WI38 (cell line): ENCODE measurements around the gene TOR1AIP2.

ENCODE experiments used
- H3K4me3 ChIP-seq: 2 replicates; pipeline ENCODE4 v1.5.1; 2011; ENCODE audit warnings: low read depth, mild to moderate bottlenecking, control low read depth, low read length
- CTCF ChIP-seq: IDR thresholded peaks from 2 replicates; pipeline ENCODE4 v1.5.1; 2012; ENCODE audit warnings: low read depth, mild to moderate bottlenecking, control low read depth, low read length

Gene TOR1AIP2

GRCh38 chr1:179877586-179878265 is at the start of gene TOR1AIP2:
TOR1AIP2 (minus strand) TSS chr1:179877803; CDS start chr1:179852665, 25,138 bp downstream.
- no peak for TF ChIP-seq CTCF
- H3K4me3 ChIP-seq = peak within 1 kb of the TSS; percentile 89

GRCh38 chr1:179926850-179927205 is 49.2 kb upstream of the TOR1AIP2 start:
- H3K4me3 ChIP-seq = no peak overlapping the region
- no peak for TF ChIP-seq CTCF

- no peak for TF ChIP-seq CTCF
- H3K4me3 ChIP-seq = no peak overlapping the region
Measured at GRCh38 chr1:179925922-179926849, 48.6 kb upstream of the TOR1AIP2 start.

- no peak overlapping the region for H3K4me3 ChIP-seq
Measured at GRCh38 chr1:179925302-179925701, 47.7 kb upstream of the TOR1AIP2 start.

DNA sequence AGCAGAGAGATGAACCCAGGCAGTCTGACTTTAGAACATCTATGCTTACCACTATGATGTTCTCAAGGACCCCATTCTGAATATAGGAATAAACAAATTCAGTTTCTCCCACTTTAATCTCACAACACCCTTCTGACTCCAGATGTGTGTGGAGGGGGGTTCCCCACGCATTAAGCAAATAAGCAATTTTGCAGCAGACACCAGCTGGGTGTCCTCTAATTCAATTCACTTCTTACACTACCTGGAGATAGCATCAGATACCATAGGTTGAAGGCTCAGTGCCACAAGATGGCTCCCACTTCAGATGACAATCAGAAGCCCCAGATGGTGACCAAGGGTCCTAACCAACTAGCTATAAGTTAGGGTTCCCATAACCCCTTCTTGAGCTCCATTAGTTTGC is 46.7 kb upstream of the TOR1AIP2 start:
- no peak for TF ChIP-seq CTCF
- H3K4me3 ChIP-seq = no peak overlapping the region

More at GRCh38 chr1:179925302-179925701, 47.7 kb upstream of the TOR1AIP2 start:
- no peak for TF ChIP-seq CTCF

DNA sequence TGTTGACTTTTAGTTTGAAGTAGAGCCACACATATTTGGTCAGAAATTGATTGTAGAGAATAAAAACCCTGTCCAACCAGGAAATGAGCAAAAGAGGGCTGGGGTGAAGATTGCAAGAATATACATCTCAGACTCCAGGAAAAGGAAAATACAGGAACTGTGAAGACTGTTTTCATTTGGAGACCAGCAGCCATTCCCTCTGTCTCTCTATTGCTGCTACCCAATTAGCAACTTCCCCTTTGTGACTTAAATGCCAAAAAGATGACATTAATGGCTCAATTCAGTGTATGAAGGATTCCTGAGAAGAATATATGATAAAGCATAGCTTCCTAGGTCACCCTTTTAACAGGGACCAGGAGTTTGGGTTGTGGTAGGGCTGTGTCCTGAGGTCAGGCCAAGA is 45.4 kb upstream of the TOR1AIP2 start:
- H3K4me3 ChIP-seq = no peak overlapping the region
- TF ChIP-seq CTCF = no peak
